Activated T-helper 1 cell treated with anti-CD3 and anti-CD28 coated beads, Interleukin-12 subunit alpha, Interleukin-12 subunit beta, Interleukin-2, Interleukin-4 antibody, amounts not matched to agents 30 ng/mL and 10 ng/mL and 1 ng/mL, durations not matched to agents 14 hours and 24 hours and 36 hours (primary cell): ENCODE data around the gene SMOC1. TPM values are rescaled to one million over a fixed set of nuclear protein-coding genes. Genes with fewer than 3 reads are reported as not detected.

Experiments
- DNase-seq: peaks from one replicate; pipeline ENCODE4 v3.0.0; 2021; ENCODE audit warnings: low spot score
- H3K27ac Mint-ChIP-seq: one replicate; pipeline ENCODE4 v1.8.0; 2021; ENCODE audit warnings: mild to moderate bottlenecking, mixed read lengths
- H3K27me3 Mint-ChIP-seq: one replicate; pipeline ENCODE4 v1.8.0; 2022; ENCODE audit warnings: mild to moderate bottlenecking, moderate library complexity, mixed read lengths; ENCODE audit not compliant: insufficient read depth
- H3K36me3 Mint-ChIP-seq: one replicate; pipeline ENCODE4 v1.8.0; 2021; ENCODE audit warnings: low read depth, mixed read lengths
- H3K4me1 Mint-ChIP-seq: one replicate; pipeline ENCODE4 v1.8.0; 2021; ENCODE audit warnings: low read depth, mixed read lengths
- H3K4me3 Mint-ChIP-seq: one replicate; pipeline ENCODE4 v1.8.0; 2021; ENCODE audit warnings: mild to moderate bottlenecking, moderate library complexity, mixed read lengths
- H3K9me3 Mint-ChIP-seq: one replicate; pipeline ENCODE4 v1.8.0; 2021; ENCODE audit warnings: mixed read lengths
- intact Hi-C: fragments of 100-400 bp; cut with micrococcal nuclease; formaldehyde crosslinking; loops from one replicate; pipeline ENCODE4 v1.15.1; 2024
- total RNA-seq: library from RNA; stranded (reverse); gene quantifications from 2 replicates; pipeline ENCODE4 v1.2.3, GENCODE V29; 2022

The SMOC1 gene
- total RNA-seq, 1 donor from 2014 or later = not detected

DNA sequence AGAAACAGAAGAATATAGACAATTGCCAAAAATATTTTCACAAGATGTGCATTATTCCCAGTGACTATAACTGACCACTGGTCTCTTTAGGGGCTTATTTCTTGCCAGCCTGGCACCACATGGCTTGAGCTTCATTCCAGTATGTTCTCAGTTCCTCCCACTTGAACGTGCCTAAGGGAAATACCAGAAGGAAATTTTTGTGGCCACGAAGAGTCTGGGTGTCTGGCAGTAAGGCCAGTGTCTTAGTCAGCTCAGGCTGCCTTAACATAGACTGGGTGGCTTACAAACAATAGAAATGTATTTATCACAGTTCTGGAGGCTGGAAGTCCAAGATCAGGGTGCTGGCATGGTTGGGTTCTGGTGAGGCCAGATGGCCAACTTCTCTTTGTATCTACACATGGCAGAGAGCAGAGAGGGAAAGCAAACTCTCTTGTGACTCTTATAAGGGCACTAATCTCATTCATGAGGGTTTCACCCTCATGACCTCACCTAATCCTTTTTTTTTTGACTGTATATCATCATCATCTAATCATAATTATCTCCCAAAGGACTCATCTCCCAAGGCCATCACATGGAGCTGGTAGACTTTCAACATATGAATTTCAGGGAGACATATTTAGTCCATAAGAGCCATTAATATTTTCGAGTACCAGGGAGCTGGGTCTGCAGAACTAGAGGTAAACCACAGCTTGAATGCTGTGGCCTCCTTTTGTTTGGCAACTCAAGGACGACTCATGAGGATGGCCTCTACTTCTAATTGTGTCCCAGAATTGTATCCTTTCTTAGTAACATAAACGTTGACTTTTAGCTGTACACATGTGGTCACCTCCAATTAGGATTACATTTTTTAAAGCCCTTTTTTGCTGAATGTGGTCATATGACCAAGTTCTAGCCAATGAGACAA is 5.1 kb upstream of the SMOC1 start:
- intact Hi-C loops = no loop called here
- peaks cover 21% of the 10 kb centered on the region for H3K27me3 Mint-ChIP-seq

GRCh38 chr14:69876221-69876847 is 2.9 kb upstream of the SMOC1 start:
- DNase-seq = no peak
- intact Hi-C loops = loop anchor here (5.0 kb wide), 1 partner anchor 151 kb away; no protein-coding TSS in a partner anchor
- Mint-ChIP-seq H3K36me3 (no peaks in the 10 kb centered on the region), H3K4me1 (no peaks in the 10 kb centered on the region), H3K4me3 (no peak overlapping the region), H3K27ac (no peak overlapping the region), H3K27me3 (peaks cover 30% of the 10 kb centered on the region), H3K9me3 (no peaks in the 10 kb centered on the region)

More for the DNA sequence above, 5.1 kb upstream of the SMOC1 start:
- Mint-ChIP-seq H3K9me3 (no peaks in the 10 kb centered on the region), H3K27ac (no peak overlapping the region), H3K36me3 (no peaks in the 10 kb centered on the region), H3K4me3 (no peak overlapping the region), H3K4me1 (no peaks in the 10 kb centered on the region)
- no peak for DNase-seq

DNA sequence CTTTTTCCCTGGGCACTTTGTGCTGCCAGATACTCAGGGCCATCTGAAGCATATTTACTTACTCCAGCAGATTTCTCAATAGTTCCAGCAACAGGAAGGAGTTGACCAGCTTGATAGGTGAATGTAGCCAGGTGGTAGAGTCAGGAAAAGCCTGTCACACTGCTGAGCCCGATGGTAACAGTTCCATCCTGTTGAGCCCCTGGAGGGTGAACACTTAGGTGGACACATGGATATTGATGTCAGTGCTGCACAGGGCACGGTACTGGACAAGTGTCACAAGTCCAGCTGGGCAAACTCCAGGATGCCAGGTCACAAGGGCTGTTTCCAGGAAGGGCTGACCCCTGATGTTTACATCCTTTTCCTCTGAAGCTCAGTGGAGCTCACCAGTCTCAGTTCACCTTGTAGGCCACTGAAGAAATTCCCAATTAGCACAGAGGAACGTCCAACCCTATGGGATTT is 2.3 kb upstream of the SMOC1 start:
- no peak for DNase-seq
- Mint-ChIP-seq H3K27me3 (peaks cover 33% of the 10 kb centered on the region), H3K4me3 (no peak overlapping the region), H3K27ac (no peak overlapping the region), H3K36me3 (no peaks in the 10 kb centered on the region), H3K4me1 (no peaks in the 10 kb centered on the region), H3K9me3 (no peaks in the 10 kb centered on the region)
- intact Hi-C loops = loop anchor here (5.0 kb wide), 1 partner anchor 150 kb away; no protein-coding TSS in a partner anchor

- H3K4me1 Mint-ChIP-seq = no peaks in the 10 kb centered on the region
- peaks cover 31% of the 10 kb centered on the region for H3K27me3 Mint-ChIP-seq
- H3K27ac Mint-ChIP-seq = no peak overlapping the region
- H3K36me3 Mint-ChIP-seq = no peaks in the 10 kb centered on the region
- DNase-seq = no peak
- H3K4me3 Mint-ChIP-seq = no peak overlapping the region
- intact Hi-C loops = loop anchor here (5.0 kb wide), 1 partner anchor 150 kb away; no protein-coding TSS in a partner anchor
- no peaks in the 10 kb centered on the region for H3K9me3 Mint-ChIP-seq
Measured at GRCh38 chr14:69877492-69877891, 1.7 kb upstream of the SMOC1 start.

GRCh38 chr14:69878251-69878650 is 965 bp upstream of the SMOC1 start:
- peaks cover 26% of the 10 kb centered on the region for H3K27me3 Mint-ChIP-seq
- no peak for DNase-seq
- no peaks in the 10 kb centered on the region for H3K9me3 Mint-ChIP-seq
- H3K36me3 Mint-ChIP-seq = no peaks in the 10 kb centered on the region
- no peaks in the 10 kb centered on the region for H3K4me1 Mint-ChIP-seq
- H3K27ac Mint-ChIP-seq = no peak overlapping the region
- no peak overlapping the region for H3K4me3 Mint-ChIP-seq
- intact Hi-C loops = loop anchor here (5.0 kb wide), 1 partner anchor 149 kb away; no protein-coding TSS in a partner anchor

- Mint-ChIP-seq H3K27me3 (peaks cover 33% of the 10 kb centered on the region), H3K27ac (no peak overlapping the region), H3K9me3 (no peaks in the 10 kb centered on the region), H3K36me3 (no peaks in the 10 kb centered on the region), H3K4me3 (no peak overlapping the region), H3K4me1 (no peaks in the 10 kb centered on the region)
- intact Hi-C loops = no loop called here
- no peak for DNase-seq
Measured at GRCh38 chr14:69880044-69880487, 850 bp downstream of the SMOC1 start.

- no peaks in the 10 kb centered on the region for H3K9me3 Mint-ChIP-seq
- intact Hi-C loops = no loop called here
- no peak overlapping the region for H3K27ac Mint-ChIP-seq
- peaks cover 33% of the 10 kb centered on the region for H3K27me3 Mint-ChIP-seq
- H3K4me3 Mint-ChIP-seq = no peak overlapping the region
- DNase-seq = no peak
- H3K36me3 Mint-ChIP-seq = no peaks in the 10 kb centered on the region
- no peaks in the 10 kb centered on the region for H3K4me1 Mint-ChIP-seq
Measured at GRCh38 chr14:69880893-69881292, 1.7 kb downstream of the SMOC1 start.

GRCh38 chr14:69882116-69882864 is 3.1 kb downstream of the SMOC1 start:
- intact Hi-C loops = no loop called here
- Mint-ChIP-seq H3K4me3 (no peak overlapping the region), H3K27ac (no peak overlapping the region), H3K27me3 (peaks cover 33% of the 10 kb centered on the region), H3K36me3 (no peaks in the 10 kb centered on the region), H3K4me1 (no peaks in the 10 kb centered on the region), H3K9me3 (no peaks in the 10 kb centered on the region)
- no peak for DNase-seq

DNA sequence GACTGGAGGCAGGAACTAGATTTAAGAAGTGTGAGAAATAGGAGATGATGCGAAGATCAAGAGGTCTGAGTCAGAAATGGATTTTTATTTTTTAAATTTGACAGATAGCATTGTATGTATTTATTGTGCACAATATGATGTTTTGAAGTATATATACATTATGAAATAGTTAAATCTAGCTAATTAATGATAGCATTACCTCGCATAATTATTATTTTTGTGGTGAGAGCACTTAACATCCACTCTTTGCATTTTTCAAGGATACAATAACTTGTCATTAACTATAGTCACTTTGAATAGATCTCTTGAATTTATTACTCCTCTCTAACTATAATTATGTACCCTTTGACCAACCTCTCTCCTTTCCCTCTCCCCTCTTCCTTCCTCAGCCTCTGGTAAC is 3.7 kb downstream of the SMOC1 start:
- Mint-ChIP-seq H3K27me3 (peaks cover 27% of the 10 kb centered on the region), H3K9me3 (no peaks in the 10 kb centered on the region), H3K4me1 (no peaks in the 10 kb centered on the region), H3K36me3 (no peaks in the 10 kb centered on the region), H3K4me3 (no peak overlapping the region), H3K27ac (no peak overlapping the region)
- no peak for DNase-seq
- intact Hi-C loops = no loop called here

GRCh38 chr14:69886453-69887242 is 7.4 kb downstream of the SMOC1 start:
- Mint-ChIP-seq H3K36me3 (no peaks in the 10 kb centered on the region), H3K4me1 (no peaks in the 10 kb centered on the region), H3K9me3 (no peaks in the 10 kb centered on the region), H3K27me3 (peaks cover 7% of the 10 kb centered on the region), H3K27ac (no peak overlapping the region), H3K4me3 (no peak overlapping the region)
- DNase-seq = no peak
- intact Hi-C loops = no loop called here

DNA sequence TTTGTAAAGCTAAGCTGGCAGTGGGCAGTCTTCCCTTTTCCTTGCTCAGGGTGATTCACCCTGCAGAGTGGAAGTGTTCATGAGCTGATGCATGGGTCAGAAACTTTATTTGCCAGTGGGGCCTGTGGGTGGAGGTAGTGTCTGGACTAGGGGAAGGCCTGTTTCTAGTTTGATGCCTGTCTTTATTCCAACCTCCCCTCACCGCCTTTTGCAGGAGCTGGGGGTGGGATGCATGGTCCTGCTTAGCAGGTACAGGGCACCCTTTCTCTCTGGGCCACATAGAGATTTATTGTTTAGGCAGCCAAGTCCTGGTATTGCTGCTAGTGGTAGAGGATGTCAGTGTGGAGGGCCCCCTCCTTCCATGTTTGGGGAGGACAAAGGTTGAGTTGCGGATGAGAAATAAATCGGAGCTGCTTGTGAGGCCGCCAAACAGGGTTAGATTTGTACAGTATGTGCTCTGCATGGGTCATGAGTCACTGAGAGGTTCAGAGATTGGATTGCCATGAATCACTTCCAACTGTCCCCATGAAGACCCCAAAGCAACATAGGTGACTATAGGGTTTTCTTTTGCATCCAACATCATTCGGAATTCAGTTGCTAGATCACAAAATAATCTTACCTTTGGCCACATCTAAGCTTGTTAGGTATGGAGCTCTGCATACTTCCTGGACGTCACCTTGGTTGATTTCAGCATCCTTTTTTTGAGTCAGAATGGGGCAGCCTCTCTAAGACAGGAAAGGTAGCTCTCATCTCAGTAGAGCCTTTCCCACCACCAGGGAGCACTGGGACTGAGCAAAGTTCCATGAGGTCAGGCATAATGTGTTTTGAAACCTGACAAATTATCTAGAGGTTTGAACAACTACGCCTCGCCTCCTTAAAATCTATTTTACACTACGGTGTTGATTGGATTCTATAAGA is 8.8 kb downstream of the SMOC1 start:
- intact Hi-C loops = no loop called here
- no peak for DNase-seq
- no peak overlapping the region for H3K27ac Mint-ChIP-seq
- no peaks in the 10 kb centered on the region for H3K4me1 Mint-ChIP-seq
- H3K36me3 Mint-ChIP-seq = no peaks in the 10 kb centered on the region
- H3K9me3 Mint-ChIP-seq = no peaks in the 10 kb centered on the region
- H3K4me3 Mint-ChIP-seq = no peak overlapping the region
- H3K27me3 Mint-ChIP-seq = peaks cover 9% of the 10 kb centered on the region
